ENCODE data around the gene MAML3. TPM values are rescaled to one million over a fixed set of nuclear protein-coding genes. Genes with fewer than 3 reads are reported as not detected.

MAML3 gene
- total and polyA plus RNA-seq, 2 experiments from 2014 or later = 1.7 to 6.5 TPM

GRCh38 chr4:139725236-139725635 is 428.7 kb downstream of the MAML3 start:
- no peak for DNase-seq (ENCODE audit: low spot score)
- no peaks in the 10 kb centered on the region for H3K4me1 ChIP-seq (ENCODE audit: insufficient read depth)
- H3K4me3 Mint-ChIP-seq = no peak overlapping the region
- H3K4me3 ChIP-seq = no peak overlapping the region
- H3K36me3 Mint-ChIP-seq (ENCODE audit: low read depth) = no peaks in the 10 kb centered on the region; the same call in 2 of the 3 replicates
- no peaks in the 10 kb centered on the region for H3K9me2 ChIP-seq (ENCODE audit: insufficient read depth)
- peaks cover 2% of the 10 kb centered on the region; the same call in 2 of the 3 replicates for H3K4me1 Mint-ChIP-seq
- ATAC-seq = no peak
- no peak overlapping the region for H3K27ac Mint-ChIP-seq
- H3K79me2 ChIP-seq (replicated peaks; ENCODE audit: insufficient read depth) = no peaks in the 10 kb centered on the region
- no peak overlapping the region for H3K4me2 ChIP-seq
- H3K27ac ChIP-seq (ENCODE audit: low read depth) = no peak overlapping the region
- TF ChIP-seq, protein P1, sequence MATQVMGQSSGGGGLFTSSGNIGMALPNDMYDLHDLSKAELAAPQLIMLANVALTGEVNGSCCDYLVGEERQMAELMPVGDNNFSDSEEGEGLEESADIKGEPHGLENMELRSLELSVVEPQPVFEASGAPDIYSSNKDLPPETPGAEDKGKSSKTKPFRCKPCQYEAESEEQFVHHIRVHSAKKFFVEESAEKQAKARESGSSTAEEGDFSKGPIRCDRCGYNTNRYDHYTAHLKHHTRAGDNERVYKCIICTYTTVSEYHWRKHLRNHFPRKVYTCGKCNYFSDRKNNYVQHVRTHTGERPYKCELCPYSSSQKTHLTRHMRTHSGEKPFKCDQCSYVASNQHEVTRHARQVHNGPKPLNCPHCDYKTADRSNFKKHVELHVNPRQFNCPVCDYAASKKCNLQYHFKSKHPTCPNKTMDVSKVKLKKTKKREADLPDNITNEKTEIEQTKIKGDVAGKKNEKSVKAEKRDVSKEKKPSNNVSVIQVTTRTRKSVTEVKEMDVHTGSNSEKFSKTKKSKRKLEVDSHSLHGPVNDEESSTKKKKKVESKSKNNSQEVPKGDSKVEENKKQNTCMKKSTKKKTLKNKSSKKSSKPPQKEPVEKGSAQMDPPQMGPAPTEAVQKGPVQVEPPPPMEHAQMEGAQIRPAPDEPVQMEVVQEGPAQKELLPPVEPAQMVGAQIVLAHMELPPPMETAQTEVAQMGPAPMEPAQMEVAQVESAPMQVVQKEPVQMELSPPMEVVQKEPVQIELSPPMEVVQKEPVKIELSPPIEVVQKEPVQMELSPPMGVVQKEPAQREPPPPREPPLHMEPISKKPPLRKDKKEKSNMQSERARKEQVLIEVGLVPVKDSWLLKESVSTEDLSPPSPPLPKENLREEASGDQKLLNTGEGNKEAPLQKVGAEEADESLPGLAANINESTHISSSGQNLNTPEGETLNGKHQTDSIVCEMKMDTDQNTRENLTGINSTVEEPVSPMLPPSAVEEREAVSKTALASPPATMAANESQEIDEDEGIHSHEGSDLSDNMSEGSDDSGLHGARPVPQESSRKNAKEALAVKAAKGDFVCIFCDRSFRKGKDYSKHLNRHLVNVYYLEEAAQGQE (IDR thresholded peaks at IDR 0.05; ENCODE audit: unreplicated experiment) = no peak
- TF ChIP-seq ZNF114 (CRISPR knock-in tag; IDR thresholded peaks at IDR 0.05) = no peak
- TF ChIP-seq NANOG (IDR thresholded peaks at IDR 0.05; ENCODE audit: borderline replicate concordance) = no peak
- TF ChIP-seq ZNF331 (CRISPR knock-in tag; IDR thresholded peaks at IDR 0.05; ENCODE audit: low read depth) = no peak
- TF ChIP-seq, protein P2, sequence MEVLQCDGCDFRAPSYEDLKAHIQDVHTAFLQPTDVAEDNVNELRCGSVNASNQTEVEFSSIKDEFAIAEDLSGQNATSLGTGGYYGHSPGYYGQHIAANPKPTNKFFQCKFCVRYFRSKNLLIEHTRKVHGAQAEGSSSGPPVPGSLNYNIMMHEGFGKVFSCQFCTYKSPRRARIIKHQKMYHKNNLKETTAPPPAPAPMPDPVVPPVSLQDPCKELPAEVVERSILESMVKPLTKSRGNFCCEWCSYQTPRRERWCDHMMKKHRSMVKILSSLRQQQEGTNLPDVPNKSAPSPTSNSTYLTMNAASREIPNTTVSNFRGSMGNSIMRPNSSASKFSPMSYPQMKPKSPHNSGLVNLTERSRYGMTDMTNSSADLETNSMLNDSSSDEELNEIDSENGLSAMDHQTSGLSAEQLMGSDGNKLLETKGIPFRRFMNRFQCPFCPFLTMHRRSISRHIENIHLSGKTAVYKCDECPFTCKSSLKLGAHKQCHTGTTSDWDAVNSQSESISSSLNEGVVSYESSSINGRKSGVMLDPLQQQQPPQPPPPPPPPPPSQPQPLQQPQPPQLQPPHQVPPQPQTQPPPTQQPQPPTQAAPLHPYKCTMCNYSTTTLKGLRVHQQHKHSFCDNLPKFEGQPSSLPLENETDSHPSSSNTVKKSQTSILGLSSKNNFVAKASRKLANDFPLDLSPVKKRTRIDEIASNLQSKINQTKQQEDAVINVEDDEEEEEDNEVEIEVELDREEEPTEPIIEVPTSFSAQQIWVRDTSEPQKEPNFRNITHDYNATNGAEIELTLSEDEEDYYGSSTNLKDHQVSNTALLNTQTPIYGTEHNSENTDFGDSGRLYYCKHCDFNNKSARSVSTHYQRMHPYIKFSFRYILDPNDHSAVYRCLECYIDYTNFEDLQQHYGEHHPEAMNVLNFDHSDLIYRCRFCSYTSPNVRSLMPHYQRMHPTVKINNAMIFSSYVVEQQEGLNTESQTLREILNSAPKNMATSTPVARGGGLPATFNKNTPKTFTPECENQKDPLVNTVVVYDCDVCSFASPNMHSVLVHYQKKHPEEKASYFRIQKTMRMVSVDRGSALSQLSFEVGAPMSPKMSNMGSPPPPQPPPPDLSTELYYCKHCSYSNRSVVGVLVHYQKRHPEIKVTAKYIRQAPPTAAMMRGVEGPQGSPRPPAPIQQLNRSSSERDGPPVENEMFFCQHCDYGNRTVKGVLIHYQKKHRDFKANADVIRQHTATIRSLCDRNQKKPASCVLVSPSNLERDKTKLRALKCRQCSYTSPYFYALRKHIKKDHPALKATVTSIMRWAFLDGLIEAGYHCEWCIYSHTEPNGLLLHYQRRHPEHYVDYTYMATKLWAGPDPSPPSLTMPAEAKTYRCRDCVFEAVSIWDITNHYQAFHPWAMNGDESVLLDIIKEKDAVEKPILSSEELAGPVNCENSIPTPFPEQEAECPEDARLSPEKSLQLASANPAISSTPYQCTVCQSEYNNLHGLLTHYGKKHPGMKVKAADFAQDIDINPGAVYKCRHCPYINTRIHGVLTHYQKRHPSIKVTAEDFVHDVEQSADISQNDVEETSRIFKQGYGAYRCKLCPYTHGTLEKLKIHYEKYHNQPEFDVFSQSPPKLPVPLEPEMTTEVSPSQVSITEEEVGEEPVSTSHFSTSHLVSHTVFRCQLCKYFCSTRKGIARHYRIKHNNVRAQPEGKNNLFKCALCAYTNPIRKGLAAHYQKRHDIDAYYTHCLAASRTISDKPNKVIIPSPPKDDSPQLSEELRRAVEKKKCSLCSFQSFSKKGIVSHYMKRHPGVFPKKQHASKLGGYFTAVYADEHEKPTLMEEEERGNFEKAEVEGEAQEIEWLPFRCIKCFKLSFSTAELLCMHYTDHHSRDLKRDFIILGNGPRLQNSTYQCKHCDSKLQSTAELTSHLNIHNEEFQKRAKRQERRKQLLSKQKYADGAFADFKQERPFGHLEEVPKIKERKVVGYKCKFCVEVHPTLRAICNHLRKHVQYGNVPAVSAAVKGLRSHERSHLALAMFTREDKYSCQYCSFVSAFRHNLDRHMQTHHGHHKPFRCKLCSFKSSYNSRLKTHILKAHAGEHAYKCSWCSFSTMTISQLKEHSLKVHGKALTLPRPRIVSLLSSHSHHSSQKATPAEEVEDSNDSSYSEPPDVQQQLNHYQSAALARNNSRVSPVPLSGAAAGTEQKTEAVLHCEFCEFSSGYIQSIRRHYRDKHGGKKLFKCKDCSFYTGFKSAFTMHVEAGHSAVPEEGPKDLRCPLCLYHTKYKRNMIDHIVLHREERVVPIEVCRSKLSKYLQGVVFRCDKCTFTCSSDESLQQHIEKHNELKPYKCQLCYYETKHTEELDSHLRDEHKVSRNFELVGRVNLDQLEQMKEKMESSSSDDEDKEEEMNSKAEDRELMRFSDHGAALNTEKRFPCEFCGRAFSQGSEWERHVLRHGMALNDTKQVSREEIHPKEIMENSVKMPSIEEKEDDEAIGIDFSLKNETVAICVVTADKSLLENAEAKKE (CRISPR knock-in tag; IDR thresholded peaks at IDR 0.05) = no peak
- TF ChIP-seq EZH2phosphoT487 (IDR thresholded peaks at IDR 0.05; ENCODE audit: unreplicated experiment) = no peak
- TF ChIP-seq ETS1 (IDR thresholded peaks at IDR 0.05) = no peak
- TF ChIP-seq CREB1 (CRISPR knock-in tag; IDR thresholded peaks at IDR 0.05; ENCODE audit: low read depth) = no peak
- TF ChIP-seq CTCF (conservative IDR thresholded peaks at IDR 0.05; ENCODE audit: low read depth in 2 of 2) = no peak
- TF ChIP-seq STAT1 (IDR thresholded peaks at IDR 0.05; ENCODE audit: unreplicated experiment) = no peak
- TF ChIP-seq EZH2 (IDR thresholded peaks at IDR 0.05; ENCODE audit: low read depth, unreplicated experiment) = no peak
- no peak for TF ChIP-seq JUNB (IDR thresholded peaks at IDR 0.05; ENCODE audit: unreplicated experiment)
- TF ChIP-seq POLR2AphosphoS5 (IDR thresholded peaks at IDR 0.05; ENCODE audit: low read depth) = no peak
- H2AFZ ChIP-seq = no peak overlapping the region
- H3K9me3 Mint-ChIP-seq = no peaks in the 10 kb centered on the region
- no peaks in the 10 kb centered on the region for H3F3A ChIP-seq (replicated peaks; ENCODE audit: low read depth)
- H3K36me3 ChIP-seq (ENCODE audit: insufficient read depth) = no peaks in the 10 kb centered on the region
- H3K27me3 Mint-ChIP-seq (ENCODE audit: insufficient read depth, low read depth, poor library complexity) = peaks cover 2% of the 10 kb centered on the region
- no peaks in the 10 kb centered on the region for H4K20me1 ChIP-seq (replicated peaks; ENCODE audit: insufficient read depth)
- H3K27me3 ChIP-seq (ENCODE audit: insufficient read depth) = no peaks in the 10 kb centered on the region
